ENCODE results near the gene PLXDC1. TPM values are rescaled to one million over a fixed set of nuclear protein-coding genes. Genes with fewer than 3 reads are reported as not detected.
A peak's percentile ranks its signal among the peaks of the same experiment; 100 is the strongest.

Gene PLXDC1
- total RNA-seq, 1 experiment from 2014 or later, result 2.0 TPM

DNA sequence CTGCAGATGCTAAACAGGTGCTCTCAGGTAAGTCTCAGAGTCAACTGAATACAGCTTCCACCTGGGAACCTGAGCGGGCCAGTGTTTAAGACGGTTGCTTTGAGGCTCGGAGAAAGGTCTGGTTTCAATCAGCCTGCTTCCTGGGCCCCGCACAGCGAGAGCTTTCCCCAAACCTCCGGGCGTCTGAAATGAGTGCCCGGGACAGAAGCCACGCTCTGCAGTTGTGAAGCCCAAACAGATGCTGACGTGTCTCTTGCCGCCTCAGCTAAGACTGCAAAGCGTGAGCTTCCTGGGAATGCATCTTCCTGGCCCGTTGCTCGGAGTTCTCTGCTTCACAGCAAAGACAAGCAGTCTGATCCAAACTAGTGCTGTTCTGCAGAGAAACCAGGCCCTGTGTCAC lies 36.7 kb downstream of the PLXDC1 start:
- Mint-ChIP-seq H3K27ac (no peak overlapping the region; a peak in 1 of 7 replicates), H3K27me3 (ENCODE audit: low read depth) (peaks cover 13% of the 10 kb centered on the region), H3K9me3 (peaks cover 0 to 2% of the 10 kb centered on the region in 2 experiments; a peak in 1 of 5 replicates), H3K36me3 (ENCODE audit: insufficient read depth in 1 of 3, low read depth in 3 of 3) (no peaks in the 10 kb centered on the region), H3K4me1 (peaks cover 0 to 11% of the 10 kb centered on the region in 2 experiments; a peak in 1 of 4 replicates), H3K4me3 (no peak overlapping the region)
- WGBS (ENCODE audit: extremely low coverage, insufficient read length, low lambda C conversion rate), result no CpG with 5 or more reads among the region's 14 CpGs
- no peak overlapping the region for H2AK5ac ChIP-seq (ENCODE audit: insufficient read length, low read length)
- H2BK5ac ChIP-seq (ENCODE audit: insufficient read length, low read length), result no peak overlapping the region
- no peak overlapping the region for H4K5ac ChIP-seq (ENCODE audit: insufficient read length, low read depth, low read length)
- no peak overlapping the region for H2BK12ac ChIP-seq (ENCODE audit: insufficient read length, low read depth, low read length)
- no peak overlapping the region for H4K8ac ChIP-seq (replicated peaks; ENCODE audit: insufficient read length, low read depth, low read length)
- peak overlapping the region; percentile 24 for H3K18ac ChIP-seq (ENCODE audit: insufficient read length, low read depth, low read length)
- H3K23ac ChIP-seq (ENCODE audit: insufficient read length, low read depth, low read length), result no peak overlapping the region
- H3T11ph ChIP-seq (ENCODE audit: low read length), result no peak overlapping the region
- H3K56ac ChIP-seq (ENCODE audit: insufficient read length, low read depth, low read length), result no peak overlapping the region
- H3K14ac ChIP-seq (ENCODE audit: insufficient read depth, low read length), result peak overlapping the region; percentile 46
- no peak overlapping the region for H4K91ac ChIP-seq (ENCODE audit: insufficient read length, low read depth, low read length)
- no peak overlapping the region for H3K9ac ChIP-seq (ENCODE audit: extremely low read depth, insufficient read length, low read length)
- peaks cover 4% of the 10 kb centered on the region for H4K20me1 ChIP-seq (ENCODE audit: control insufficient read depth, insufficient read depth, insufficient read length)
- H3K4me1 ChIP-seq (ENCODE audit: insufficient read depth, low read length), result no peaks in the 10 kb centered on the region
- no peak overlapping the region for H2BK20ac ChIP-seq (ENCODE audit: low read depth, low read length, poor library complexity, severe bottlenecking)
- H3K4me2 ChIP-seq (ENCODE audit: insufficient read depth, insufficient read length, low read length), result no peak overlapping the region
- H3K4ac ChIP-seq (ENCODE audit: low read depth, low read length), result no peak overlapping the region
- TF ChIP-seq, protein P1, sequence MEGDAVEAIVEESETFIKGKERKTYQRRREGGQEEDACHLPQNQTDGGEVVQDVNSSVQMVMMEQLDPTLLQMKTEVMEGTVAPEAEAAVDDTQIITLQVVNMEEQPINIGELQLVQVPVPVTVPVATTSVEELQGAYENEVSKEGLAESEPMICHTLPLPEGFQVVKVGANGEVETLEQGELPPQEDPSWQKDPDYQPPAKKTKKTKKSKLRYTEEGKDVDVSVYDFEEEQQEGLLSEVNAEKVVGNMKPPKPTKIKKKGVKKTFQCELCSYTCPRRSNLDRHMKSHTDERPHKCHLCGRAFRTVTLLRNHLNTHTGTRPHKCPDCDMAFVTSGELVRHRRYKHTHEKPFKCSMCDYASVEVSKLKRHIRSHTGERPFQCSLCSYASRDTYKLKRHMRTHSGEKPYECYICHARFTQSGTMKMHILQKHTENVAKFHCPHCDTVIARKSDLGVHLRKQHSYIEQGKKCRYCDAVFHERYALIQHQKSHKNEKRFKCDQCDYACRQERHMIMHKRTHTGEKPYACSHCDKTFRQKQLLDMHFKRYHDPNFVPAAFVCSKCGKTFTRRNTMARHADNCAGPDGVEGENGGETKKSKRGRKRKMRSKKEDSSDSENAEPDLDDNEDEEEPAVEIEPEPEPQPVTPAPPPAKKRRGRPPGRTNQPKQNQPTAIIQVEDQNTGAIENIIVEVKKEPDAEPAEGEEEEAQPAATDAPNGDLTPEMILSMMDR (conservative IDR thresholded peaks at IDR 0.05), result no peak
- no peaks in the 10 kb centered on the region for H3K27me3 ChIP-seq (ENCODE audit: insufficient read depth, low read length)
- no peaks in the 10 kb centered on the region for H3K23me2 ChIP-seq (ENCODE audit: insufficient read length, low read depth, low read length, poor library complexity, severe bottlenecking)
- H2BK120ac ChIP-seq (ENCODE audit: low read depth, low read length, poor library complexity, severe bottlenecking), result no peak overlapping the region
- H2BK15ac ChIP-seq (ENCODE audit: low read depth, low read length), result no peak overlapping the region
- H3K27ac ChIP-seq (ENCODE audit: insufficient read length, low read depth, low read length), result no peak overlapping the region
- H2AFZ ChIP-seq (ENCODE audit: low read length), result no peak overlapping the region
- H3K79me1 ChIP-seq (ENCODE audit: insufficient read depth, low read depth, low read length, poor library complexity, severe bottlenecking), result no peaks in the 10 kb centered on the region
- H3K79me2 ChIP-seq (ENCODE audit: insufficient read depth, low read length), result no peaks in the 10 kb centered on the region
- DNase-seq, result no peak
- no peaks in the 10 kb centered on the region for H3K9me3 ChIP-seq (ENCODE audit: control insufficient read depth, low read depth, low read length)
